ENCODE data around the gene TLCD1. TPM values are rescaled to one million over a fixed set of nuclear protein-coding genes. Genes with fewer than 3 reads are reported as not detected.

The TLCD1 gene
- polyA plus RNA-seq, 1 donor from 2014 or later: not detected

DNA sequence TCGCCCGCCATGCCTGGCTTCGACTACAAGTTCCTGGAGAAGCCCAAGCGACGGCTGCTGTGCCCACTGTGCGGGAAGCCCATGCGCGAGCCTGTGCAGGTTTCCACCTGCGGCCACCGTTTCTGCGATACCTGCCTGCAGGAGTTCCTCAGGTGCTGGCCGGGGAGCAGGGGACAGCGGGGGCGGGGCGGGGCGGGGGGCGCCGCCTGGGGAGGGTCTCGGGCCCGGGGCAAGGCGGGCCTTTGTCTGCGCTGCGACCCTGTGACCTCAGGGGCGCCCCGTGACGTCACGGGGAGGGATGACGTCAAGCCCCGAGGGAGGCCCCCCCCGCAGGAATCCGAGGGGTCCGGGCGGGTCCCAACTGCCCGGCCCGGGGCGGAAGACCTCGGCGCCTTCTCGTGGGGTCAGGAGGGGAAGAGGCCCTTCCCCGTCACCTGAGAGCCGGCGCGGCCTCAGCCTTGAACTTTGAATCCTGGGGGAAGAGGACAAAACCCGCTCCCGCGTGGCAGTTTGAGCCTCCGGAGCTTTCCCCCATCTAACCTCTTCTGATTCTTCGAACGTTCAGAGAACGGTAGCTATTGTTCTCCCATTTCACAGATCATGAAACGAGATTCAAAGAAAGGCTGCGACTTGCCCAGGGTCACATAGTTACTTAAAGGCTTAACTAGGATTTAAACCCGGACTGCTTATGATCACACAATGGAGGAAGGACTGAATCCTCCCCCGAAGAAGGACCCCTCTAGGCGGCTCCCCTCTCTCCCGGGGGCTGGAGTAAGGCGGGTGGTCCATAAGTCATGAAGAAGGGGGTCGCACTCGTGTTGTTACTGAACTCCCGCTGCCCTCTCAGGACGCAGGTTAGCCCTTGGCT is 18.3 kb upstream of the TLCD1 start:
- peak; percentile 3 for TF ChIP-seq SMC3 (conservative IDR thresholded peaks at IDR 0.05; ENCODE audit: poor library complexity)
- TF ChIP-seq EZH2 (IDR thresholded peaks at IDR 0.05; ENCODE audit: borderline replicate concordance, insufficient read depth, low read length, poor library complexity, severe bottlenecking): no peak
- TF ChIP-seq EP300 (conservative IDR thresholded peaks at IDR 0.05; ENCODE audit: poor library complexity, severe bottlenecking): no peak
- TF ChIP-seq, protein P1, sequence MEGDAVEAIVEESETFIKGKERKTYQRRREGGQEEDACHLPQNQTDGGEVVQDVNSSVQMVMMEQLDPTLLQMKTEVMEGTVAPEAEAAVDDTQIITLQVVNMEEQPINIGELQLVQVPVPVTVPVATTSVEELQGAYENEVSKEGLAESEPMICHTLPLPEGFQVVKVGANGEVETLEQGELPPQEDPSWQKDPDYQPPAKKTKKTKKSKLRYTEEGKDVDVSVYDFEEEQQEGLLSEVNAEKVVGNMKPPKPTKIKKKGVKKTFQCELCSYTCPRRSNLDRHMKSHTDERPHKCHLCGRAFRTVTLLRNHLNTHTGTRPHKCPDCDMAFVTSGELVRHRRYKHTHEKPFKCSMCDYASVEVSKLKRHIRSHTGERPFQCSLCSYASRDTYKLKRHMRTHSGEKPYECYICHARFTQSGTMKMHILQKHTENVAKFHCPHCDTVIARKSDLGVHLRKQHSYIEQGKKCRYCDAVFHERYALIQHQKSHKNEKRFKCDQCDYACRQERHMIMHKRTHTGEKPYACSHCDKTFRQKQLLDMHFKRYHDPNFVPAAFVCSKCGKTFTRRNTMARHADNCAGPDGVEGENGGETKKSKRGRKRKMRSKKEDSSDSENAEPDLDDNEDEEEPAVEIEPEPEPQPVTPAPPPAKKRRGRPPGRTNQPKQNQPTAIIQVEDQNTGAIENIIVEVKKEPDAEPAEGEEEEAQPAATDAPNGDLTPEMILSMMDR (IDR thresholded peaks at IDR 0.05; ENCODE audit: poor library complexity, severe bottlenecking): peak; percentile 5
- TF ChIP-seq RAD21 (conservative IDR thresholded peaks at IDR 0.05): no peak
- peak; percentile 15 for TF ChIP-seq TAF1 (IDR thresholded peaks at IDR 0.05; ENCODE audit: low read depth)
- TF ChIP-seq MXI1 (conservative IDR thresholded peaks at IDR 0.05; ENCODE audit: poor library complexity, severe bottlenecking): no peak
- TF ChIP-seq REST (IDR thresholded peaks at IDR 0.05; ENCODE audit: borderline replicate concordance): peak; percentile 25
- peak; percentile 19 for TF ChIP-seq POLR2AphosphoS5 (IDR thresholded peaks at IDR 0.05)
- Histone ChIP-seq H3K79me2 (replicated peaks; ENCODE audit: insufficient read depth, low read length) (peaks cover 32% of the 10 kb centered on the region), H3K36me3 (ENCODE audit: insufficient read depth, low read length) (peaks cover 16% of the 10 kb centered on the region), H4K20me1 (ENCODE audit: insufficient read depth) (peaks cover 18% of the 10 kb centered on the region), H2AFZ (ENCODE audit: low read depth, low read length) (no peak overlapping the region), H3K4me2 (ENCODE audit: low read length) (peak overlapping the region; percentile 92), H3K9me2 (ENCODE audit: insufficient read depth, low read length) (no peaks in the 10 kb centered on the region), H3K4me3 (ENCODE audit: low read length) (peak overlapping the region; percentile 84), H3K27me3 (ENCODE audit: insufficient read depth, low read depth, low read length) (no peaks in the 10 kb centered on the region), H3K27ac (ENCODE audit: low read length) (peak overlapping the region; percentile 97), H3K9ac (ENCODE audit: low read length) (peak overlapping the region; percentile 99), H3F3A (ENCODE audit: insufficient read depth, low read length, poor library complexity, severe bottlenecking) (peaks cover 4% of the 10 kb centered on the region), H3K9me3 (ENCODE audit: low read length) (no peaks in the 10 kb centered on the region)

- H4K20me1 ChIP-seq (ENCODE audit: insufficient read depth): peaks cover 18% of the 10 kb centered on the region
- peak within 1 kb of the TSS; percentile 84 for H3K4me3 ChIP-seq (ENCODE audit: low read length)
- H3K27ac ChIP-seq (ENCODE audit: low read length): peak within 1 kb of the TSS; percentile 97
- peak within 1 kb of the TSS; percentile 76 for H2AFZ ChIP-seq (ENCODE audit: low read depth, low read length)
- H3K27me3 ChIP-seq (ENCODE audit: insufficient read depth, low read depth, low read length): no peaks in the 10 kb centered on the region
- H3K36me3 ChIP-seq (ENCODE audit: insufficient read depth, low read length): peaks cover 9% of the 10 kb centered on the region
- H3F3A ChIP-seq (ENCODE audit: insufficient read depth, low read length, poor library complexity, severe bottlenecking): peaks cover 4% of the 10 kb centered on the region
- H3K4me2 ChIP-seq (ENCODE audit: low read length): peak within 1 kb of the TSS; percentile 94
- TF ChIP-seq POLR2AphosphoS5 (IDR thresholded peaks at IDR 0.05): peak; percentile 84
- TF ChIP-seq, protein P1 (IDR thresholded peaks at IDR 0.05; ENCODE audit: poor library complexity, severe bottlenecking): peak; percentile 55
- TF ChIP-seq EP300 (conservative IDR thresholded peaks at IDR 0.05; ENCODE audit: poor library complexity, severe bottlenecking): no peak
- TF ChIP-seq RAD21 (conservative IDR thresholded peaks at IDR 0.05): peak; percentile 3
- TF ChIP-seq MXI1 (conservative IDR thresholded peaks at IDR 0.05; ENCODE audit: poor library complexity, severe bottlenecking): peak; percentile 70
- TF ChIP-seq EZH2 (IDR thresholded peaks at IDR 0.05; ENCODE audit: borderline replicate concordance, insufficient read depth, low read length, poor library complexity, severe bottlenecking): no peak
- TF ChIP-seq SMC3 (conservative IDR thresholded peaks at IDR 0.05; ENCODE audit: poor library complexity): peak; percentile 26
- peak; percentile 86 for TF ChIP-seq REST (IDR thresholded peaks at IDR 0.05; ENCODE audit: borderline replicate concordance)
- TF ChIP-seq TAF1 (IDR thresholded peaks at IDR 0.05; ENCODE audit: low read depth): peak; percentile 70
- no peaks in the 10 kb centered on the region for H3K9me3 ChIP-seq (ENCODE audit: low read length)
- peaks cover 32% of the 10 kb centered on the region for H3K79me2 ChIP-seq (replicated peaks; ENCODE audit: insufficient read depth, low read length)
- H3K9ac ChIP-seq (ENCODE audit: low read length): peak within 1 kb of the TSS; percentile 99
- H3K9me2 ChIP-seq (ENCODE audit: insufficient read depth, low read length): no peaks in the 10 kb centered on the region
Measured at GRCh38 chr17:28743243-28744103, 17.4 kb upstream of the TLCD1 start, which contains the start of gene TRAF4. TSS of gene TRAF4 (plus strand) at chr17:28744011. CDS start at chr17:28744113, 102 bp downstream.

Data from neural cell (in vitro differentiated cells).